ENCODE measurements around the gene SYNPR.

Gene SYNPR

GRCh38 chr3:63523100-63523499, 245.0 kb downstream of the SYNPR start:
- Histone ChIP-seq H2AFZ (ENCODE audit: low read depth, low read length) (no peak overlapping the region), H3K27ac (ENCODE audit: low read length) (no peak overlapping the region), H3K27me3 (ENCODE audit: low read depth, low read length) (peaks cover 12% of the 10 kb centered on the region), H3K4me1 (ENCODE audit: low read length) (no peaks in the 10 kb centered on the region), H4K20me1 (ENCODE audit: insufficient read depth, low read length) (no peaks in the 10 kb centered on the region), H3K9me3 (ENCODE audit: insufficient read depth, low read length) (no peaks in the 10 kb centered on the region), H3K36me3 (replicated peaks; ENCODE audit: low read depth, low read length) (no peaks in the 10 kb centered on the region), H3K4me3 (ENCODE audit: low read length) (no peak overlapping the region), H3K4me2 (ENCODE audit: low read length) (no peak overlapping the region), H3K79me2 (ENCODE audit: low read length) (no peaks in the 10 kb centered on the region), H3K9ac (ENCODE audit: low read length) (no peak overlapping the region)
- TF ChIP-seq EZH2phosphoT487 (IDR thresholded peaks at IDR 0.05; ENCODE audit: low read depth) = no peak
- TF ChIP-seq CTCF (IDR thresholded peaks at IDR 0.05; ENCODE audit: low read depth, low read length) = no peak

- H3K4me3 ChIP-seq (ENCODE audit: low read length) = no peak overlapping the region
- H4K20me1 ChIP-seq (ENCODE audit: insufficient read depth, low read length) = no peaks in the 10 kb centered on the region
- peaks cover 12% of the 10 kb centered on the region for H3K27me3 ChIP-seq (ENCODE audit: low read depth, low read length)
- no peaks in the 10 kb centered on the region for H3K9me3 ChIP-seq (ENCODE audit: insufficient read depth, low read length)
- H3K27ac ChIP-seq (ENCODE audit: low read length) = no peak overlapping the region
- no peak overlapping the region for H3K9ac ChIP-seq (ENCODE audit: low read length)
- H3K4me2 ChIP-seq (ENCODE audit: low read length) = no peak overlapping the region
- no peak overlapping the region for H2AFZ ChIP-seq (ENCODE audit: low read depth, low read length)
- TF ChIP-seq EZH2phosphoT487 (IDR thresholded peaks at IDR 0.05; ENCODE audit: low read depth) = no peak
- no peak for TF ChIP-seq CTCF (IDR thresholded peaks at IDR 0.05; ENCODE audit: low read depth, low read length)
- no peaks in the 10 kb centered on the region for H3K4me1 ChIP-seq (ENCODE audit: low read length)
- no peaks in the 10 kb centered on the region for H3K36me3 ChIP-seq (replicated peaks; ENCODE audit: low read depth, low read length)
- no peaks in the 10 kb centered on the region for H3K79me2 ChIP-seq (ENCODE audit: low read length)
These were observed 250.4 kb downstream of the SYNPR start for GRCh38 chr3:63528325-63529000.

GRCh38 chr3:63532521-63532920, 254.4 kb downstream of the SYNPR start:
- H3K4me3 ChIP-seq (ENCODE audit: low read length) = no peak overlapping the region
- no peaks in the 10 kb centered on the region for H3K9me3 ChIP-seq (ENCODE audit: insufficient read depth, low read length)
- H3K4me1 ChIP-seq (ENCODE audit: low read length) = no peaks in the 10 kb centered on the region
- H3K36me3 ChIP-seq (replicated peaks; ENCODE audit: low read depth, low read length) = no peaks in the 10 kb centered on the region
- H2AFZ ChIP-seq (ENCODE audit: low read depth, low read length) = no peak overlapping the region
- no peaks in the 10 kb centered on the region; the same call in 1 of the 2 replicates for H3K27me3 ChIP-seq (ENCODE audit: low read depth, low read length)
- H3K79me2 ChIP-seq (ENCODE audit: low read length) = no peaks in the 10 kb centered on the region
- no peak overlapping the region for H3K27ac ChIP-seq (ENCODE audit: low read length)
- H4K20me1 ChIP-seq (ENCODE audit: insufficient read depth, low read length) = no peaks in the 10 kb centered on the region
- TF ChIP-seq EZH2phosphoT487 (IDR thresholded peaks at IDR 0.05; ENCODE audit: low read depth) (no peak), CTCF (IDR thresholded peaks at IDR 0.05; ENCODE audit: low read depth, low read length) (no peak)
- no peak overlapping the region for H3K4me2 ChIP-seq (ENCODE audit: low read length)
- H3K9ac ChIP-seq (ENCODE audit: low read length) = no peak overlapping the region

- Histone ChIP-seq H3K36me3 (replicated peaks; ENCODE audit: low read depth, low read length) (no peaks in the 10 kb centered on the region), H3K4me2 (ENCODE audit: low read length) (no peak overlapping the region), H3K4me1 (ENCODE audit: low read length) (no peaks in the 10 kb centered on the region), H3K4me3 (ENCODE audit: low read length) (no peak overlapping the region), H2AFZ (ENCODE audit: low read depth, low read length) (no peak overlapping the region), H3K9me3 (ENCODE audit: insufficient read depth, low read length) (no peaks in the 10 kb centered on the region), H3K9ac (ENCODE audit: low read length) (no peak overlapping the region), H3K79me2 (ENCODE audit: low read length) (no peaks in the 10 kb centered on the region), H4K20me1 (ENCODE audit: insufficient read depth, low read length) (no peaks in the 10 kb centered on the region), H3K27me3 (ENCODE audit: low read depth, low read length) (no peaks in the 10 kb centered on the region), H3K27ac (ENCODE audit: low read length) (no peak overlapping the region)
- TF ChIP-seq EZH2phosphoT487 (IDR thresholded peaks at IDR 0.05; ENCODE audit: low read depth) (no peak), CTCF (IDR thresholded peaks at IDR 0.05; ENCODE audit: low read depth, low read length) (no peak)
These were observed 260.8 kb downstream of the SYNPR start for GRCh38 chr3:63538919-63539318.
